ENCODE data around the gene BMP2. TPM values are rescaled to one million over a fixed set of nuclear protein-coding genes. Genes with fewer than 3 reads are reported as not detected.

BMP2 gene
- 13.8 TPM for total RNA-seq

GRCh38 chr20:6767536-6768227 is at the start of gene BMP2:
TSS of gene BMP2 (plus strand) at chr20:6767686. CDS start at chr20:6770127, 2,441 bp downstream.
- DNase-seq = peak; percentile 11

GRCh38 chr20:6718662-6719368 is 48.7 kb upstream of the BMP2 start:
- DNase-seq = no peak

GRCh38 chr20:6719369-6719721 is 48.1 kb upstream of the BMP2 start:
- DNase-seq = no peak

- no peak for DNase-seq
Observed at GRCh38 chr20:6726761-6727160, 40.7 kb upstream of the BMP2 start.

GRCh38 chr20:6730672-6731328 is 36.7 kb upstream of the BMP2 start:
- no peak for DNase-seq

DNA sequence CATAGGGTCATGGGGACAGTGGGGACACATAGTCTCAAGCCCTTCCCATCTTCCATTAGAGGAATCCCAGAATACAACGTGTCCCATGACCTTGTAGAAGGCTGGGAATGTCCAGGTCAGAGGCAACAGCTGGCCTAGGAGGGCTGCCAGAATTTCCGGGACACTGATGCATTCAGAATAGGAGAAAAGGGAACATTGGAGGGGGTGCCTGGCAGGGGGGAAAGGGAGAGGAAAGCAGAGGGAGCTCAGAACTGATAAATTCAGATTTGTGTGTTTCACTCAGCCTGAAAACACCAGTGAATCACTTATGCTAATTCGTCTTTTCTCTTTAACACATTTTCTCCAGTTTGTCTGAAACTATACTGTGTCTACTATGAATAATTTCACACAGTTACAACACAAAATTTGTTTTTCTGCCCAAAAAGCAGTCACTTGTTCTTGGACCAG is 35.5 kb upstream of the BMP2 start:
- no peak for DNase-seq

DNA sequence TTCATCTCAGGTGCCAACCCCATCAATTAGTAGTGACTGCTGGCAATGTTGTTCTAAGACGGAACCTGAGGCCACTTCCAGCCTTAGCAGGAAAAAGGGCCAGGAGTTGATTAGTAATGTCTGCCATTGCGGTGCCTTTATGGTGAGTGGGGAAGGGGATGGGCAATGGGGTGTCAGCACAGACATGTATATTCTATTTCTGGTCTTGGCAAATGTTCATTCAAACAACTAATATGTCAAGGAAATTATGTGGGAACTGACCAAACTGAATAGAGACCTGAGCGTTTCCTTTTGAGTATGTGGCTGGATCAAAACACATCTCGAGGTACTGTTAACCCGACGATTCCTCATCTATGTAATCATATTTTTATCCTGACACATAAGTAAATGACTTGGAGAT is 34.6 kb upstream of the BMP2 start:
- no peak for DNase-seq

GRCh38 chr20:6733965-6734364 is 33.5 kb upstream of the BMP2 start:
- DNase-seq = no peak

- no peak for DNase-seq
Observed at GRCh38 chr20:6735942-6736845, 31.3 kb upstream of the BMP2 start.

- no peak for DNase-seq
Observed at GRCh38 chr20:6739406-6739805, 28.1 kb upstream of the BMP2 start.

GRCh38 chr20:6740096-6740495 is 27.4 kb upstream of the BMP2 start:
- DNase-seq = no peak

GRCh38 chr20:6744180-6744579 is 23.3 kb upstream of the BMP2 start:
- DNase-seq = no peak

DNA sequence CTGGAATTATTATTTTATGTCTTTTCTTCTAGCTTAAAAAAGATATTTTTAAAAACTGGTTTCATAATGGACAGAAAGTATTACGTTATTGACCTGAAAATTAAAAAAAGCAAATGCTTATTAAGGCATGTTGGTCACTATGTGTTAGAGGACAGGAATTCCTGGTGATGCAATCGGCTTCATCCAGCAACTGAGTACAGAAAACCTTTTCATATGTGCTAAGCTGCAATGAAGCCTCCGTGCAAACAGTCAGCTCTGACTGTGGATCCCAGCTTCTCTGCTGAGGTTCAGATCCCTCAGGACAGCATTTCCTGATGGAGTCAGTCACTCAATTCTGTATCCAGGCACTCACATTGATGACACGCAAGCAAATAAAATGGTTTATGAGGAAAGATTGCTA is 22.7 kb upstream of the BMP2 start:
- DNase-seq = no peak

- DNase-seq = no peak
Observed at GRCh38 chr20:6746901-6747609, 20.4 kb upstream of the BMP2 start.

- no peak for DNase-seq
Observed at GRCh38 chr20:6750438-6750837, 17.0 kb upstream of the BMP2 start.

DNA sequence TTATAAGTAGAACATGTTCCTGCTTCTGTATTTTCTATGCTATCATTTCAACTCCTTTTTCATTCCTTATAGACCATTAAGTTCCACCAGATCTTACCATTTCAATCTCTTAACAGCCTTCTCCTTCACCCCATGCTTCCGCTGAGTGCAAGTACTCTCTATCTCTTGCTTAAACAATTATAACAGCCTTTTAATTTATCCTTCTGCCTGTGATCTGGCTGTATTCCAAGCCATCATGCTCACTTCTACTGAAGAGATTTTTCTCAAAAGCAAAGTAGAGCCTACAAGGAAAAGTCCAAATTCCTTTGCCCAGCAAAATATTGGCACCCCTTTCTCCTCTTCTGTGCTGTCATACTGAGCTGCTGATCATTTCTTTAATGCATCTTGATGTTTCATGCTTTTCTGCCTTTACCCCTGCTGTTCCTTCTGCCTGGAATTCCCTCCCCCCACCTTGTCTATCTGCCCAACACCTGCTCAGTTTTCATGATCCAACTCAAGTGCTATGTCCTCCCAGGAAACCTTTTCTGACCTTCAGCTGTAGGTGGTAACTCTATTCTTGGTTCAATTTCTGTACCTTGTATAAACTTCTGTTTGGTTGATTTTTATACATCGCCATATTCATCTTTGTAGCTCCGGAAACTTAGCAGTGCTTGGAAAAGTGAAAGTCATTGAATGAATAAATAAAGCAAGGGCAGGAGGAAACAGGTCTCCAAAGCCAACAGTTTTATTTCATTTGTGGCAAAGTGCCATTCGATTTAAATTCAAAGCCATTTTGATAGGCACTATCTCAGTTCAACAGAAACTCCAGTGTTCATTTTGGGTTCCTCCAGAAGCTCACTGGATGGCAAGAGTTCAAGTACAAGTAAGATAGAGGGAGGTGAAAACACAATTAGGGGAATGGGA is 10.5 kb upstream of the BMP2 start:
- no peak for DNase-seq

DNA sequence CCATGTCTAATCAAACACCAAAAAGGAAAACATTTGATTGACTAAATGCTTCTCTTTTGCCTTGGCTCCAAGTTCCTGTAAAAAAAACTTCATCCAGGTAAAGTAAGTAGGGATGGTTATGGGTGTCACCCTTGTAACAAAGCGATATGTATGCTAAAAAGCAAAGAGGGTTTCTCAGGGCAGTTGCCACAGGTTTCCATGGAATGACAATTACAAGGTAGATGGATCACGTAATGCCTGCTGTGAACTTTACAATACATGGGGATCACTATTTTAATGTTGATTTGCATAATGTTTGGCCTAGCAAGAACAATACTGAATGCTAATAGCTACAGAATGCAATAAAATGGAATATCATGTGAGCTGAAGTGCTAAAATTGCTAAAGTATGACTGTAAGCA is 2.9 kb upstream of the BMP2 start:
- no peak for DNase-seq

DNA sequence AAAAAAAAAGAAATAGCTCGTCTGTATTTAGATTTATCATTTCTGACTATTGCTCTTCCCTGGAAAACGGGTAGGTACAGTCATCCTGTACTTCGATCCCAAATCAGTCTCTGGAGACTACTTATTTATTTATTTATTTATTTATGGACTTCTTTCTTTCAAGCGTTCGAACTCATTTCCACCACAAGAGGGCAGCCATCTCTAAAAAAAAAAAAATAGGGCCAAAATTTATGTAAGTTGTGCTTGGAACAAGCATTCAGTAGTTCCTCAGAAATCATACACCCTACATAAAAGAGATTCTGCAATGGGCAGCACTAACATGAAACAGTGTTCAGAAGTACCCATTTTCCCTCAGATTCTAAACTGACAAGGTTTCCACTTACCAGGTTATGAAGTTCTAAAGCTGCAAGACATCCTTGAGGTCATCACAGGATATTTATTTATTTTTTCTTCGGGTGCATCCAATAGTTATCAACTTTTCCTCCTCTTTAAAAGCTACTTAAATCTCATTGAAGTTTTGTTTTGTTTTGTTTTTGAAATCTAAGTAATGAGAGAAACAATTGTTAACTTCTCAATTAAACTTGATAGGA is 1.9 kb upstream of the BMP2 start:
- peak; percentile 70 for DNase-seq

DNA sequence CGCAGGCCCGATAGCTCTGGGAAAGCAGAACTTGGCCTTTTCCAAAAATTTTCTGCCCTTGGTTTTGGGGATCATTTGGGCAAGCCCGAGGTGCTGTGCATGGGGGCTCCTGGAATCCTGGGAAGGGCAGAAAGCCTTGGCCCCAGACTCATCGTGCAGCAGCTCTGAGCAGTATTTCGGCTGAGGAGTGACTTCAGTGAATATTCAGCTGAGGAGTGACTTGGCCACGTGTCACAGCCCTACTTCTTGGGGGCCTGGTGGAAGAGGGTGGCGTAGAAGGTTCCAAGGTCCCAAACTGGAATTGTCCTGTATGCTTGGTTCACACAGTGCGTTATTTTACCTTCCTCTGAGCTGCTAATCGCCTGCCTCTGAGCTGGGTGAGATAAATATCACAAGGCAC is 1.1 kb upstream of the BMP2 start:
- DNase-seq = no peak

GRCh38 chr20:6767126-6767535 is 355 bp upstream of the BMP2 start:
- DNase-seq = no peak
